ENCODE measurements around the gene PFKM.

Gene PFKM

DNA sequence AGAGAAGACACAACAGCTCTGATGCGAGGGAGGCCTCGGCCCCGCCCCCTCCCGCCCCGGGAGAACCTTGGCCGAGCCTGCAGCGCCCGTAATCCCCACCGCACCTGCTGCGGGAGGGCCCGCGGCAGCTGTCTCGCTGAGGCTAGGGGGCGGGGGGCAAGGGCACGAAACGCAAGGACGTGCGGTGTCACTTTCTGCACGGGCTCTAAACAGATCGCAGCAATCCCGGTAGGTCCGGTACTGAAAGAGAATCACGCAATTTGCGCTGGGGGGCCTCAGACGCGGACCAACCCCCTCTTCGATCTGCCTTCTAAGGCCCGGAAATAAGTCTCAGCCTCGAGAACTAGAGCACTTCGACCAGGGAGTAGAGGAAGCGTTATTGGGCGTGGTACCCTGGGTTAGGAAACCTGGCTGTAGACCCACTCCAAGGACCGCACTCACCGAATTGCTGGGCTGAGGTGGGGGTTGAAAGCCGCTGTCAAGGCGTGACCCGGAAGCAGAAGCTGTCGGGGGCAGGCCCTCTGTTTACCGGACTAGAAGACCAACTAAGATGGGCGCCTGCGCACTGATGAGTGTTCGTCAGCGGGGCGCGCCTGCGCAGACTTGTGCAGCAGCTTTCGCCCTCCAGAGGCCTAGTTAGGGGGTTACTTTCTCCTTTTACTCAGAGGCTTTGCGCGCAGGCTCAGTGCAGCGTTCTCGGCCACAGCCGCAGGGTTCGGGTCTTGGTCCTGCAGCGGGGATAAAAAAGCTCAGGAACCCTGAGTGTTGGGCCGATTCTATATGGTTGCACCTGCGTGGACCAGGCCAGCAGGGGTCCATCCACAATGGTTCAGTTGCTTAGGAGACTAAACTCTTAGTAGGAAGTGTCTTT, 38.1 kb downstream of the PFKM start, which contains the start of gene ASB8:
Gene ASB8, minus strand, starts transcription at position 498 of the 871 bp plus-strand sequence. CDS start 4,019 bp downstream, outside the sequence.
- peak; percentile 97 to 98 for DNase-seq (ENCODE audit: low read depth in 2 of 2)

- DNase-seq (ENCODE audit: low read depth in 2 of 2), result no peak
Measured at GRCh38 chr12:48157889-48158370, 38.8 kb downstream of the PFKM start.

DNA sequence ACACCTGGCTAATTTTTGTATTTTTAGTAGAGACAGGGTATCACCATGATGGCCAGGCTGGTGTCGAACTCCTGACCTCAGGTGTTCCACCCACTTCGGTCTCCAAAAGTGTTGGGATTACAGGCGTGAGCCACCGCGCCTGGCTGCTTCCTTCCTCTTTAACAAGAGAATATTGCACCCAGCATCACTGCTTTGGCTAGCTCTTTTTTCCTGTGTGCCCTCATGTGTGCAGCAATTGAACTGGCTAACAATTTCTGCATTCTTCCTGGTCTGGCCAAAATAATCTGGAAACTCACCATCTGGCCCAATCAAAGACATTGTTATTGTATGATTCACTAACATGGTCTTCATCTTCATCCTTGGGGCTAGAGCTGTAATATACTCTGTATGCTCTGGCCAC, 40.9 kb downstream of the PFKM start:
- no peak for DNase-seq (ENCODE audit: low read depth in 2 of 2)

DNA sequence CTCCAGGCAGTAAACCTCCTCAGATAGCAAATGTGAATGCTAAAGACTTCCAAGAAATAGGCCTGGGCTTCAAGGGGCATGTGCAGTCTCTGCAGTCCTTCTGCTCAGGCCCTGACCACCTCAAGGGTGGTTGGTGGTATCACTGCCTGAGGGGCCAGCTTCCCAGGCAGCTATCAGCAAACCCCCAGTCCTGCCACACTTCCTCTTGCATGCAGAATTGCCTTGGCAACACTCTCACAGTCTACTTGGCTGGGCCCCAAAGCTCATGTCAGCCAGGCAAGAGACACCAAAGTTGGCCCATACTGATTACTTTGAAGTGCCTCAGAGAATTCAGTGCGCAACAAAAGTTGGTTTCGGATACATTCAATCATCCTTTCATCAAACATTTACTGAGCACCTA, 41.6 kb downstream of the PFKM start:
- no peak for DNase-seq (ENCODE audit: low read depth in 2 of 2)

- no peak for DNase-seq (ENCODE audit: low read depth in 2 of 2)
Measured at GRCh38 chr12:48163150-48163747, 44.1 kb downstream of the PFKM start.

DNA sequence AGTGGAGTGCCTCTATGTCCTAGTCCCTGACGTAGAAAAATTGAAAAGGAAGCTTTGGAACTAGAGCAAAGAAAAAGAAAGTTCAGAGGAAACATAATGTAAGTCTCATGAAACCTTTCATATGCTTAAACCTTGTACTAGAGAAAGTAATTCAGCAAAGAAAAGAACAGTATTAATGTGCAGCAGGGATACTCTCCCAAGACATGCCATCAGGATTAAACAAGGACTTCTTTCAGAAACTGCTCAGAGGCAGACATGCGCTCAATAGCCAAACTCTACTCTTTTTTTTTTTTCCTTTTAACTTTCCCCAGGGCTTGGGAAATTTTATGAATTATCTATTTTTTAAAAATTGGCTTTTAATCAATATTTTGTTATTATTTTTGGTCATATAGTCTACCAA, 45.3 kb downstream of the PFKM start:
- DNase-seq (ENCODE audit: low read depth in 2 of 2), result no peak

DNA sequence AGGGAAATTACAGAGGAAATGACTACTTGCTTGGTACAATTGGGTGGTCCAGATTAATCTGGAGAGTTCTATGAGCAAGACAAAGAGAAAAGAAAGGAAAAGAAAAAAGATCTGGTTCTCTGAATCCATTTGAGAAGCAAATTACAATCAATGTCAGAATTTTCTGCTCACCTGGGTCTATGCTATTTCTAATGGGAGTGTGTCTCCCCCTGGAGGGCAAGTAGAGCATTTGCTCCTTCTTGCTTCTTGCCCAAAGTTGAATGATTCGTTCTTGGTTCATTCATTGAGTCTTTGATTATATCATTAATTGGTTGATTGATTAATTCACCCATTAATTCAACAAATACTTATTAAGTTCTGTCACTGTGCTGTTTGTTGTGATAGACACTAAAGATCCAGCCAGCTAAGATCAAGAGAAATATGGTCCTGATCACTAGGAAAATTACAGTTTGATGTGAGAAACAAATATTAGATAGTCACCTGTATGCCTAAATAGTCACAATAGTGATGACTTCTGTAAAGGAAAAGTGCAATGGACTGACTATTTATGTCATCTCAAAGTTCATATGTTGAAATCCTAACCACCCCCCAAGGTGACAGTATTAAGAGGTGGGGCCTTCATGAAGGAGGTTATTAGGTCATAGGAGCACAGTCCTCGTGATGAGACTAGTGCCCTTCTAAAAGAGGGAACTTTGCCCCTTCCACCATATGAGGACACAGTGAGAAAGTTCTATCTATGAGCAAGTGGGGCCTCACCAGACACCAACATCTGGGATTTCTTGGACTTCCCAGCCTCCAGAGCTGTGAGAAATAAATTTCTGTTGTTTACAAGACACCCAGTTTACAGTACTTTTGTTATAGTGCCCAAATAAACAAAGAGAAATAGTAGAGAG, 46.2 kb downstream of the PFKM start:
- DNase-seq (ENCODE audit: low read depth in 2 of 2), result no peak

- DNase-seq (ENCODE audit: low read depth in 2 of 2), result no peak
Measured at GRCh38 chr12:48169011-48169410, 49.8 kb downstream of the PFKM start.

GRCh38 chr12:48175613-48176416, 56.7 kb downstream of the PFKM start:
- DNase-seq (ENCODE audit: low read depth in 2 of 2), result no peak

- no peak for DNase-seq (ENCODE audit: low read depth in 2 of 2)
Measured at GRCh38 chr12:48176417-48176751, 57.2 kb downstream of the PFKM start.

DNA sequence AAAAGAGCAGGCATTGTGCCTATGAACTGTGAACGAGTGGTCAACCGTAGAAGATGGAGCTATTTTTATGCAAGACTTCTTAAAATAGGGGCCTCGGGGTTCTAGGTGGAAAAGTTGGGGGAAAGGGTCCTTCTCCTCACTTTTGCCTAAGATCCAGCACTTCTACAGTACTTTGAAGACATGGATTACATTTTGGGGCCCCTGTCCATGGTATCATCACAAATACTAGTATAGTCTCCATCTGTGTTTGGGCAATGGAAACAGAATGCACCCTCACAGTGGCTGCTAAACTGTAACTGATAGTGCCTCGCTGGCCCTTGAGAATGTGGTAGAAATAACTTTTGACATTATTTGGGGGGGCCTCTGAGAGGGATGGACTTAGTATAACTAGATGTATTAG, 58.8 kb downstream of the PFKM start:
- DNase-seq (ENCODE audit: low read depth in 2 of 2), result no peak

- no peak for DNase-seq (ENCODE audit: low read depth in 2 of 2)
Measured at GRCh38 chr12:48179466-48179865, 60.3 kb downstream of the PFKM start.

DNA sequence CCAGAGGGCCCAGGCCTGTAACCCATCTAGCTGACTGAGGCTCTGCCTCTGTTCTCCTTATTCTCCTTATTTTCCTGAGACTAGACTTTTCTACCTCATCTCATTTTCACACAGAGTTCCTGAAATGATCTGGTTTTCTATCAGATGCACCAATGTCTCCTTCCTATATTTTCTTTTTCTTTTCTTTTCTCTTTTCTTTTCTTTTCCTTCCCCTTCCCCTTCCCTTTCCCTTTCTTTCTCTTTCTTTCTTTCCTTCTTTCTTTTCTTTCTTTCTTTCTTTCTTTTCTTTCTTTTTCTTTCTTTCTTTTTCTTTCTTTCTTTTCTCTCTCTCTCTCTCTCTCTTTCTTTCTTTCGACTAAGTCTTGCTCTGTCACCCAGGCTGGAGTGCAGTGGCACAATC, 61.3 kb downstream of the PFKM start:
- no peak for DNase-seq (ENCODE audit: low read depth in 2 of 2)

DNA sequence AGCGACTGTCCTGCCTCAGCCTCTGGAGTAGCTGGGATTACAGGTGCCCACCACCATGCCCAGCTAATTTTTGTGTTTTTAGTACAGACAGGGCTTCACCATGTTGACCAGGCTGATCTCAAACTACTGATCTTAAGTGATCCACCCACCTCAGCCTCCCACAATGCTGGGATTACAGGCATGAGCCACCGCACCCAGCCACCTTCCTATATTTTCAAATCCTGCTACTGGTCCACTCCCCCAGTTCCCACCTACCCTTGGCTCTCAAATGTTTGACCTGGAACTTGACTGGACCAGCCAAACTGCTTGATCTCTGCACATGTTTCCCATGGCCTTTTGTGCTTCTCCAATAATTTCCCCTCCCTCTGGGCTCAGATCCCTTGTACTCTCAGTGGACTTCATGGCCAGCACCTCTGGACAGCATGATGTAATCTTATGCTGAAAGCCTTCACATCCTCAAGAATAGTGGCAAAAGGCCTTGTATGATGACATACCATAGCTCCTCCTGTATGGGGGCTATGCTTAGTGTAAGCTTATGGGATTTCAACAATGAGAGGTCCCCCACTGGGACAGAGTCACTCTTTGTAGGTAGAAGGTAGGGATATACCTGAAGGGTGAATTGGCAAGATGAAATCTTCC, 61.8 kb downstream of the PFKM start:
- DNase-seq (ENCODE audit: low read depth in 2 of 2), result no peak

DNA sequence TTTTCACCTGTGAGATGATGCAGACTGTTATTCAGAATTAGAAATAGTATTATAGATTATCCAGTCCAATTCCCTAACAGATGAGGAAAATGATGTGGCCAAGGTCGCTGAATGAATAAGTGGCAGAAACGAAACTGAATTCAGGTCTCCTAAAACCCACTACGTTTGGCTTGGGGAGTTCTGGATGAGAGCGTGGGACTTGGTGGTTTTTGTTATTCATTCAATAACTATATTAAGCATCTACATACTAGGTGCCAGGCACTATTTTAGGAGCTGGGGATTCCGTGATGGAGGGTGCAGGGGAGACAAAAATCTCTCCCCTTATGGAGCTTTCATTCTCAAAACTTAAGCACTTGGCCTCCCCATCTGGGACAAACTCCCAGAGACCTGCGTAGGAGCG, 63.5 kb downstream of the PFKM start:
- no peak for DNase-seq (ENCODE audit: low read depth in 2 of 2)

DNA sequence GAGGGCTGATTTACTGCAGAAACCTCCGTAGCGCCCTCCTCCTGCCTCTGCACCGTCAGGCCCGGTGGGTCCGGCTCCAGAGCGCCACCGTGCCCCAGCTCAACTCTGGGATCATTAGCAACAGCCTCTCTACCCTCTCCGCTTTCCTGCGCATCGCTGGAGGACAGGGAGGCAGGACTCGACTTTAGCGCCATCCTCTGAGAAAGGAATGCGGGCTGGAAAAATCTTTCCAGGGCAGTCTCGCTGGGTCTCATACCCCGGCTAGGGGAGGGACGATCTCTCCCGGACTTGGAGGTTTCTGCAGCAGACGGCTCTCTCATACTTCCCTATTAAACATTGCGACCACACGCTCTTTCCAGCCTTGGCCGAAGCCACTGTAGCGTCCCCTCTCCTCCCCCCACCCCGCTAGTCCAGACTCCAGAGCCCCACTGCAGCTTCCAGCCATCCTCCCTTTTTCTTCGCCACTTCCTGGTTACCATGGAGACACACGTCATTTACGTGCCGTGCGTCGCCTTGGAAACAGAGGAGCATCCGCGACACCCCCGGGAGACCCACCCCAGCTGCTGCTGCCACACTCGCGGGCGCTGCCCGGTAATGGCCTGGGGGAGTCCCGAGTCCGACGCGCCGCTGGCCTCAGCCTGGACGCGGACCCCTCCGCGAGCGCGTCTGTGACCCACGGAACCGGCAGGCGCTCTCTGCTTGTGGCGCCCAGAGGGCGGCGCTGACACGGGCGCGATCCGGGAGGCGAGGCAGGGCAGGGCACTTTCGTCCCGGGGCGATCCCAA, 64.1 kb downstream of the PFKM start, which contains the start of gene CCDC184:
Gene CCDC184, plus strand, starts transcription at position 554 of the 785 bp plus-strand sequence. CDS start 479 bp downstream, outside the sequence.
- DNase-seq (ENCODE audit: low read depth in 2 of 2), result peak; percentile 40 to 44

- DNase-seq (ENCODE audit: low read depth in 2 of 2), result no peak
Measured at GRCh38 chr12:48183876-48184548, 64.8 kb downstream of the PFKM start.

DNA sequence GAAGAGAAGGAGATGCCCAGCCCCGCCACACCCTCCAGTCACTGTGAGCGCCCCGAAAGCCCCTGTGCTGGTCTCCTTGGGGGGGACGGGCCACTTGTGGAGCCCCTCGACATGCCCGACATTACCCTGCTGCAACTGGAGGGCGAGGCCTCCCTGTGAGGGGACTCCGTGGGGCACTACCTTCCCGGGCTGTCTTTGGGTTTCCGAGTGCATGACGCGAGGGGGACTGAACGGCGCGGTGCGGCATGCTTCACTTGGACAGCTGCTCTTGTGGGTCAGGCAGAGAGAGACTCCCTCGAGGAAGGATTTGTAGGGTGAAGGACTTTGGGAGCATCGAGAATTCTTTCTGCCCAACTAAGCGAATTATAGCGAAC, 65.4 kb downstream of the PFKM start:
- no peak for DNase-seq (ENCODE audit: low read depth in 2 of 2)

- no peak for DNase-seq (ENCODE audit: low read depth in 2 of 2)
Measured at GRCh38 chr12:48185181-48185919, 66.2 kb downstream of the PFKM start.

Measured in stimulated activated CD8-positive, alpha-beta memory T cell treated with anti-CD3 and anti-CD28 coated beads, Interleukin-2, amount 100 ng/mL, for 48 hours (primary cell).